HepG2 (cell line): ENCODE results near the gene ATP11A. TPM values are rescaled to one million over a fixed set of nuclear protein-coding genes. Genes with fewer than 3 reads are reported as not detected.
A peak's percentile ranks its signal among the peaks of the same experiment; 100 is the strongest.

Experiments
- ATAC-seq: fragments of 200-7000 bp; cut with Tn5 transposase; 3 replicates; pipeline ENCODE4 v1.9.1; 2020; ENCODE audit warnings: mild to moderate bottlenecking, moderate library complexity
- BruUV-seq: library from RNA; stranded (reverse); fragments of 400-500 nt; replicated peaks from 2 replicates; lab custom pipeline; 2021; lab: Mats Ljungman, UMichigan
- CTCF ChIA-PET: fragments of 300-600 bp; formaldehyde crosslinking; extraction: SDS; loops from one replicate; lab custom pipeline; 2021; ENCODE audit warnings: low total read pairs, inconsistent platforms, low intra/inter-chr PET ratio; lab: Yijun Ruan, JAX
- POLR2A ChIA-PET: fragments of 350-600 bp; sonication (Branson Sonifier 250); formaldehyde crosslinking; loops from one replicate; lab custom pipeline; 2020; ENCODE audit warnings: antibody characterized with exemption, inconsistent platforms; lab: Yijun Ruan, JAX
- DNase-seq: peaks from one replicate; pipeline ENCODE4 v3.0.0-alpha.2; 2015; ENCODE audit warnings: low spot score
- FAIRE-seq: peaks from 3 replicates; lab custom pipeline; 2011; peaks lifted over from hg19 to GRCh38; lab: Jason Lieb, UNC
- H2AFZ ChIP-seq: one replicate; pipeline ENCODE4 v1.6.1; 2011; ENCODE audit warnings: low read length, inconsistent platforms
- H3K27ac ChIP-seq: fragments of 300-600 bp; 3 replicates; pipeline ENCODE4 v1.8.0; 2011; ENCODE audit warnings: mixed run types, mild to moderate bottlenecking, mixed read lengths, low read length, inconsistent platforms; ENCODE audit not compliant: insufficient read depth; ENCODE audit errors: extremely low read length
- H3K27me3 ChIP-seq, 2 experiments: fragments of 200-600 bp in 1 of 2; 2 replicates in 1 of 2; 3 replicates in 1 of 2; pipeline versions ENCODE4 v1.6.0 to v1.8.0; 2011; ENCODE audit warnings: low read length in 2 of 2, mild to moderate bottlenecking in 2 of 2, moderate library complexity in 2 of 2, inconsistent platforms in 1 of 2; ENCODE audit not compliant: insufficient read depth in 2 of 2, control insufficient read depth in 1 of 2
- H3K36me3 ChIP-seq, 2 experiments: fragments of 200-600 bp in 1 of 2; replicated peaks in 1 of 2; 2 replicates in 1 of 2; 3 replicates in 1 of 2; pipeline versions ENCODE4 v1.5.1 to v1.8.0; 2011; ENCODE audit warnings: low read length in 2 of 2, inconsistent platforms in 1 of 2; ENCODE audit not compliant: insufficient read depth in 2 of 2, control insufficient read depth in 1 of 2
- H3K4me1 ChIP-seq: 2 replicates; pipeline ENCODE4 v1.5.1; 2012; ENCODE audit warnings: low read length, inconsistent platforms; ENCODE audit not compliant: insufficient read depth
- H3K4me2 ChIP-seq: 2 replicates; pipeline ENCODE4 v1.6.0; 2011; ENCODE audit warnings: low read depth, low read length, inconsistent platforms
- H3K4me3 ChIP-seq, 3 experiments: fragments of 200-600 bp in 1 of 3; sonication (generic), shearing (Covaris generic) in 1 of 3; replicated peaks in 1 of 3; 2 replicates each; pipeline ENCODE4 v1.5.1; 2011 to 2016; ENCODE audit warnings: low read length in 3 of 3, inconsistent platforms in 2 of 3, low read depth in 2 of 3, mild to moderate bottlenecking in 2 of 3, control low read depth in 1 of 3, mixed read lengths in 1 of 3; ENCODE audit not compliant: insufficient read depth in 1 of 3
- H3K79me2 ChIP-seq: one replicate; pipeline ENCODE4 v1.6.1; 2011; ENCODE audit warnings: low read length, inconsistent platforms; ENCODE audit not compliant: insufficient read depth
- H3K9ac ChIP-seq: 2 replicates; pipeline ENCODE4 v1.6.0; 2011; ENCODE audit warnings: mild to moderate bottlenecking, low read depth, low read length, inconsistent platforms; ENCODE audit not compliant: insufficient read depth
- H3K9me3 ChIP-seq: 2 replicates; pipeline ENCODE4 v1.5.1; 2012; ENCODE audit warnings: mild to moderate bottlenecking, low read length
- H4K20me1 ChIP-seq: 2 replicates; pipeline ENCODE4 v1.6.0; 2011; ENCODE audit warnings: inconsistent platforms, mild to moderate bottlenecking, low read length, moderate library complexity; ENCODE audit not compliant: insufficient read depth
- AGO2 ChIP-seq: fragments of 200-400 bp; formaldehyde crosslinking; optimal IDR thresholded peaks from 2 replicates; pipeline ENCODE3; 2017; ENCODE audit warnings: mild to moderate bottlenecking, low read depth, low read length, moderate library complexity
- ARHGAP35 ChIP-seq: sonication (generic); formaldehyde crosslinking; IDR thresholded peaks from 2 replicates; pipeline ENCODE4 v1.9.0; 2022; ENCODE audit warnings: mild to moderate bottlenecking, inconsistent platforms, moderate library complexity, missing genetic modification reagents, borderline replicate concordance
- ARNT ChIP-seq: fragments of 450-650 bp; IDR thresholded peaks from 2 replicates; pipeline ENCODE4 v1.6.1; 2017
- ARNTL ChIP-seq: sonication (generic); formaldehyde crosslinking; IDR thresholded peaks from 2 replicates; pipeline ENCODE4 v1.4.0; 2020; ENCODE audit warnings: mild to moderate bottlenecking, missing genetic modification reagents
- CEBPG ChIP-seq: IDR thresholded peaks from 2 replicates; pipeline ENCODE4 v1.6.1; 2016
- FOXP1 ChIP-seq, 2 experiments: fragments of 450-650 bp in 1 of 2; IDR thresholded peaks; 2 replicates each; pipeline ENCODE4 v1.6.1; 2017 to 2018; ENCODE audit warnings: antibody characterized with exemption in 1 of 2
- KAT2B ChIP-seq: fragments of 150-350 bp; IDR thresholded peaks from 2 replicates; pipeline ENCODE4 v1.6.1; 2014; ENCODE audit warnings: low read depth, low read length, borderline replicate concordance
- KDM6A ChIP-seq: IDR thresholded peaks from 2 replicates; pipeline ENCODE4 v1.6.1; 2016; ENCODE audit warnings: low read depth
- MAFF ChIP-seq: IDR thresholded peaks from 2 replicates; pipeline ENCODE4 v1.6.1; 2011; ENCODE audit warnings: low read depth, low read length, improper control_type of control experiment
- SRSF1 ChIP-seq: fragments of 200-400 bp; formaldehyde crosslinking; optimal IDR thresholded peaks from 2 replicates; pipeline ENCODE3; 2017; ENCODE audit warnings: mild to moderate bottlenecking, low read depth, low read length, moderate library complexity
- STAG1 ChIP-seq: sonication (generic); formaldehyde crosslinking; IDR thresholded peaks from 2 replicates; pipeline ENCODE4 v1.4.0; 2020; ENCODE audit warnings: missing genetic modification reagents
- ZNF263 ChIP-seq: sonication (generic); formaldehyde crosslinking; IDR thresholded peaks from 2 replicates; pipeline ENCODE4 v1.4.0; 2020; ENCODE audit warnings: missing genetic modification reagents
- ZNF414 ChIP-seq: sonication (generic); formaldehyde crosslinking; IDR thresholded peaks from 2 replicates; pipeline ENCODE4 v1.5.0; 2020; ENCODE audit warnings: missing genetic modification reagents
- ZNF44 ChIP-seq: sonication (generic); formaldehyde crosslinking; IDR thresholded peaks from 2 replicates; pipeline ENCODE4 v1.5.1; 2020; ENCODE audit warnings: mild to moderate bottlenecking, missing genetic modification reagents
- ZNF441 ChIP-seq: sonication (generic); formaldehyde crosslinking; IDR thresholded peaks from 2 replicates; pipeline ENCODE4 v1.7.0; 2021; ENCODE audit warnings: missing genetic modification reagents, borderline replicate concordance
- ZNF644 ChIP-seq: IDR thresholded peaks from 2 replicates; pipeline ENCODE4 v1.6.1; 2016; ENCODE audit warnings: low read depth
- WGBS: methylation state at CpG from one replicate; pipeline ENCODE4 v1.1.6; 2017; ENCODE audit warnings: low lambda C conversion rate; 5-methylcytosine and 5-hydroxymethylcytosine counted together
- in situ Hi-C: cut with HindIII; loops from 2 replicates; pipeline ENCODE4 v1.10.0; 2017; ENCODE audit warnings: low pct_unique_long_range_greater_than_20kb; ENCODE audit not compliant: extremely low pct_ligation_motif_present
- intact Hi-C: fragments of 100-400 bp; cut with micrococcal nuclease; formaldehyde crosslinking; loops from one replicate; pipeline ENCODE4 v1.10.0; 2022; ENCODE audit not compliant: unreplicated experiment
- polyA plus RNA-seq, 8 experiments: library from polyadenylated mRNA; depleted of rRNA in 3 of 8; stranded (reverse) in 7 of 8; unstranded in 1 of 8; fragments of >200 nt; fragmentation: Illumina TruSeq in 4 of 8; extraction: Trizol in 4 of 8; gene quantifications; 2 replicates each; pipeline versions ENCODE4 v1.2.1 to v1.2.3, GENCODE V29; 2011 to 2016; ENCODE audit warnings: low read depth in 4 of 8, missing spikeins in 1 of 8, mixed read lengths in 1 of 8; ENCODE audit not compliant: insufficient read depth in 1 of 8
- total RNA-seq, 5 experiments: library from RNA; depleted of rRNA; stranded (reverse); fragments of >200 nt; fragmentation: Illumina TruSeq; extraction: Trizol; gene quantifications; 2 replicates each; pipeline ENCODE4 v1.2.3, GENCODE V29; 2016; ENCODE audit warnings: low read depth in 1 of 5
- TF ChIP-seq, protein P1 (sequence below): IDR thresholded peaks from 2 replicates; pipeline ENCODE4 v1.6.1; 2016; ENCODE audit warnings: low read depth, control low read depth
- TF ChIP-seq, protein P2 (sequence below): sonication (generic); formaldehyde crosslinking; IDR thresholded peaks from 2 replicates; pipeline ENCODE4 v1.5.1; 2020; ENCODE audit warnings: mild to moderate bottlenecking, missing genetic modification reagents, moderate library complexity

The ATP11A gene
- total and polyA plus RNA-seq, 2 of the 13 experiments (the other 11 are each of a cell fraction or from before 2014, with no cell fraction given), result 18.4 to 20.1 TPM

DNA sequence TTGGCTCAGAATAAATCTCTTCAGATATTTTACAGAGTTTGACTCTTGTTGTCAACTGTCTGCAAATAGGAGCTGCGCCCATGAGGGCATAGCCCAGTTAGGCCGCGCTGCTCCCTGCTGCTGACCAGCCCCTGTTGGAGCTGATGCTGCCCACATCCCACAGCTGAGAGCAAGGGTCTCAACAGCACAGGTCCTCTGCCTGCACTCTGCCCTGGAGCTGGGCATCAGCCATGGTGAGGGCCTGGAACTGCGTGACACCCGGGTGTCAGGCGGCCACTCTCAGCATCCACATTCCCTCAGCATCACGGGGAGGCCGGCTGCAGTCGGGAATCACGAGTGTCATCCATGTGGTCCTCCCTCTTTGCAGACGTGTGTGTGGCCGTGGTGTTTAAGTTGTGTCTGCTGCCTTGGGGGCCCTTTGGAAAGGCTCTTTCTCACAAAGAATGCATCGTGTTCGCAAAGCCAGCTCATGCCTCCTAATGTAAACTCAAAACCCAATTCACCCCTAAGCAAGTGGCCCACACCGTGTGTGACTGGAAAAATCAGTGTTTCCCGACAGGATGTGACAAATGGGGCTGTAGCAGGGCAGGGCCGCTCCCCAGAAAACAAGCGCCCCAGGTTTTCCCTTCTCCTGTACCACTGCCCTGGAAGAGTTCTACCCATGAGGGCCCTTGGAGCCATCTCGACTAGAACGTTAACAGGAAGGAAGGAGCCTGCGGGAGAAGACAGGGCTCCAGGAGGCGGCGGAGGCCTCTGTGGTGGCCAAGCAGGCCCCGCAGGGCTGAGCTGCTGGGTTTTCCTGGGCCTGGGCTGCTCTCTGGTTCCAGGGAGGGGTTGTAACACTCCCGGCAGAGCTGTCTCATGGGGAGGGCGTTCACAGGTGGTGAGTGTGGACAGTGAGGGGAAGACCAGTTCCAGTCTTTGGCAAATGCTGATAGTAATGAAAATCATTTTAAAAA lies 20.3 kb downstream of the ATP11A start:
- TF ChIP-seq FOXP1 (IDR thresholded peaks at IDR 0.05), result no peak
- no peak for TF ChIP-seq FOXP1 (CRISPR knock-in tag; IDR thresholded peaks at IDR 0.05)
- TF ChIP-seq ARNTL, result no peak
- peak; percentile 20 for TF ChIP-seq AGO2
- TF ChIP-seq, protein P1, sequence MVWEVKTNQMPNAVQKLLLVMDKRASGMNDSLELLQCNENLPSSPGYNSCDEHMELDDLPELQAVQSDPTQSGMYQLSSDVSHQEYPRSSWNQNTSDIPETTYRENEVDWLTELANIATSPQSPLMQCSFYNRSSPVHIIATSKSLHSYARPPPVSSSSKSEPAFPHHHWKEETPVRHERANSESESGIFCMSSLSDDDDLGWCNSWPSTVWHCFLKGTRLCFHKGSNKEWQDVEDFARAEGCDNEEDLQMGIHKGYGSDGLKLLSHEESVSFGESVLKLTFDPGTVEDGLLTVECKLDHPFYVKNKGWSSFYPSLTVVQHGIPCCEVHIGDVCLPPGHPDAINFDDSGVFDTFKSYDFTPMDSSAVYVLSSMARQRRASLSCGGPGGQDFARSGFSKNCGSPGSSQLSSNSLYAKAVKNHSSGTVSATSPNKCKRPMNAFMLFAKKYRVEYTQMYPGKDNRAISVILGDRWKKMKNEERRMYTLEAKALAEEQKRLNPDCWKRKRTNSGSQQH (CRISPR knock-in tag), result no peak
- TF ChIP-seq KDM6A (CRISPR knock-in tag), result no peak
- no peak for TF ChIP-seq ZNF441 (CRISPR knock-in tag)
- no peak for TF ChIP-seq ZNF44 (CRISPR knock-in tag)
- TF ChIP-seq ARHGAP35, result no peak
- TF ChIP-seq, protein P2, sequence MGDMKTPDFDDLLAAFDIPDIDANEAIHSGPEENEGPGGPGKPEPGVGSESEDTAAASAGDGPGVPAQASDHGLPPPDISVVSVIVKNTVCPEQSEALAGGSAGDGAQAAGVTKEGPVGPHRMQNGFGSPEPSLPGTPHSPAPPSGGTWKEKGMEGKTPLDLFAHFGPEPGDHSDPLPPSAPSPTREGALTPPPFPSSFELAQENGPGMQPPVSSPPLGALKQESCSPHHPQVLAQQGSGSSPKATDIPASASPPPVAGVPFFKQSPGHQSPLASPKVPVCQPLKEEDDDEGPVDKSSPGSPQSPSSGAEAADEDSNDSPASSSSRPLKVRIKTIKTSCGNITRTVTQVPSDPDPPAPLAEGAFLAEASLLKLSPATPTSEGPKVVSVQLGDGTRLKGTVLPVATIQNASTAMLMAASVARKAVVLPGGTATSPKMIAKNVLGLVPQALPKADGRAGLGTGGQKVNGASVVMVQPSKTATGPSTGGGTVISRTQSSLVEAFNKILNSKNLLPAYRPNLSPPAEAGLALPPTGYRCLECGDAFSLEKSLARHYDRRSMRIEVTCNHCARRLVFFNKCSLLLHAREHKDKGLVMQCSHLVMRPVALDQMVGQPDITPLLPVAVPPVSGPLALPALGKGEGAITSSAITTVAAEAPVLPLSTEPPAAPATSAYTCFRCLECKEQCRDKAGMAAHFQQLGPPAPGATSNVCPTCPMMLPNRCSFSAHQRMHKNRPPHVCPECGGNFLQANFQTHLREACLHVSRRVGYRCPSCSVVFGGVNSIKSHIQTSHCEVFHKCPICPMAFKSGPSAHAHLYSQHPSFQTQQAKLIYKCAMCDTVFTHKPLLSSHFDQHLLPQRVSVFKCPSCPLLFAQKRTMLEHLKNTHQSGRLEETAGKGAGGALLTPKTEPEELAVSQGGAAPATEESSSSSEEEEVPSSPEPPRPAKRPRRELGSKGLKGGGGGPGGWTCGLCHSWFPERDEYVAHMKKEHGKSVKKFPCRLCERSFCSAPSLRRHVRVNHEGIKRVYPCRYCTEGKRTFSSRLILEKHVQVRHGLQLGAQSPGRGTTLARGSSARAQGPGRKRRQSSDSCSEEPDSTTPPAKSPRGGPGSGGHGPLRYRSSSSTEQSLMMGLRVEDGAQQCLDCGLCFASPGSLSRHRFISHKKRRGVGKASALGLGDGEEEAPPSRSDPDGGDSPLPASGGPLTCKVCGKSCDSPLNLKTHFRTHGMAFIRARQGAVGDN (CRISPR knock-in tag), result peak; percentile 34
- no peak for TF ChIP-seq KAT2B
- TF ChIP-seq ZNF263 (CRISPR knock-in tag), result peak; percentile 41; the same call in 1 of the 2 replicates
- no peak for TF ChIP-seq ZNF414 (CRISPR knock-in tag)
- TF ChIP-seq MAFF, result no peak
- TF ChIP-seq ARNT, result no peak
- TF ChIP-seq ZNF644 (CRISPR knock-in tag), result no peak
- no peak for TF ChIP-seq STAG1 (CRISPR knock-in tag)
- TF ChIP-seq SRSF1, result no peak
- TF ChIP-seq CEBPG (CRISPR knock-in tag), result no peak
- Histone ChIP-seq H3K4me2 (no peak overlapping the region), H3K36me3 (peaks cover 10 to 12% of the 10 kb centered on the region in 2 experiments; a peak in 4 of 5 replicates), H3K9ac (no peak overlapping the region), H3K4me1 (peaks cover 55% of the 10 kb centered on the region), H4K20me1 (peaks cover 50% of the 10 kb centered on the region), H3K27me3 (no peaks in the 10 kb centered on the region), H3K27ac (peak overlapping the region; percentile 24), H3K9me3 (peaks cover 10% of the 10 kb centered on the region), H2AFZ (no peak overlapping the region), H3K4me3 (no peak overlapping the region), H3K79me2 (peaks cover 97% of the 10 kb centered on the region)
- WGBS, result 93% methylated on average over 14 of the region's 26 CpGs
- intact Hi-C loops, result no loop called here
- FAIRE-seq (no peak), ATAC-seq (peak; percentile 4; the same call in 1 of the 3 replicates), DNase-seq (no peak)
- ChIA-PET CTCF (no interaction called here), POLR2A (interaction anchor here (2.9 kb wide), 1 partner anchor 11 kb away, joined by 14 read pairs; no protein-coding TSS in a partner anchor)
- in situ Hi-C loops, result no loop called here
- BruUV-seq, result no TSS peak
